NT2/D1 (cell line): ENCODE results near the gene ZDHHC18.
A peak's percentile ranks its signal among the peaks of the same experiment; 100 is the strongest.
"Not testable (repeated sequence)": the region's sequence is repeated elsewhere in the genome, so short reads cannot be mapped to it uniquely, and the experiment has no call there.

ENCODE experiments used
- DNase-seq: peaks from one replicate; pipeline ENCODE4 v3.0.0-alpha.2; 2011; ENCODE audit warnings: low read depth, low spot score
- H3K27me3 ChIP-seq: 2 replicates; pipeline ENCODE4 v1.6.0; 2011; ENCODE audit warnings: mild to moderate bottlenecking; ENCODE audit not compliant: insufficient read length, insufficient read depth
- H3K36me3 ChIP-seq: 2 replicates; pipeline ENCODE4 v1.6.1; 2011; ENCODE audit warnings: mild to moderate bottlenecking, low read length, mixed read lengths; ENCODE audit not compliant: insufficient read depth, insufficient read length
- H3K4me1 ChIP-seq: 2 replicates; pipeline ENCODE4 v1.5.1; 2011; ENCODE audit not compliant: insufficient read depth, insufficient read length
- H3K4me3 ChIP-seq: 2 replicates; pipeline ENCODE4 v1.5.1; 2011; ENCODE audit warnings: low read depth; ENCODE audit not compliant: insufficient read length
- H3K9ac ChIP-seq: 2 replicates; pipeline ENCODE4 v1.6.0; 2011; ENCODE audit warnings: low read depth; ENCODE audit not compliant: insufficient read length
- H3K9me3 ChIP-seq: 2 replicates; pipeline ENCODE4 v1.5.1; 2011; ENCODE audit warnings: mild to moderate bottlenecking, low read length; ENCODE audit not compliant: insufficient read depth
- SUZ12 ChIP-seq: IDR thresholded peaks from 2 replicates; pipeline ENCODE4 v1.6.1; 2011; ENCODE audit not compliant: insufficient read length, insufficient read depth; ENCODE audit errors: extremely low read depth
- YY1 ChIP-seq: IDR thresholded peaks from 2 replicates; pipeline ENCODE4 v1.6.1; 2011; ENCODE audit not compliant: insufficient read length, insufficient read depth
- ZNF274 ChIP-seq: IDR thresholded peaks from 2 replicates; pipeline ENCODE4 v1.6.1; 2011; ENCODE audit warnings: mild to moderate bottlenecking, low read depth, low read length

The ZDHHC18 gene

DNA sequence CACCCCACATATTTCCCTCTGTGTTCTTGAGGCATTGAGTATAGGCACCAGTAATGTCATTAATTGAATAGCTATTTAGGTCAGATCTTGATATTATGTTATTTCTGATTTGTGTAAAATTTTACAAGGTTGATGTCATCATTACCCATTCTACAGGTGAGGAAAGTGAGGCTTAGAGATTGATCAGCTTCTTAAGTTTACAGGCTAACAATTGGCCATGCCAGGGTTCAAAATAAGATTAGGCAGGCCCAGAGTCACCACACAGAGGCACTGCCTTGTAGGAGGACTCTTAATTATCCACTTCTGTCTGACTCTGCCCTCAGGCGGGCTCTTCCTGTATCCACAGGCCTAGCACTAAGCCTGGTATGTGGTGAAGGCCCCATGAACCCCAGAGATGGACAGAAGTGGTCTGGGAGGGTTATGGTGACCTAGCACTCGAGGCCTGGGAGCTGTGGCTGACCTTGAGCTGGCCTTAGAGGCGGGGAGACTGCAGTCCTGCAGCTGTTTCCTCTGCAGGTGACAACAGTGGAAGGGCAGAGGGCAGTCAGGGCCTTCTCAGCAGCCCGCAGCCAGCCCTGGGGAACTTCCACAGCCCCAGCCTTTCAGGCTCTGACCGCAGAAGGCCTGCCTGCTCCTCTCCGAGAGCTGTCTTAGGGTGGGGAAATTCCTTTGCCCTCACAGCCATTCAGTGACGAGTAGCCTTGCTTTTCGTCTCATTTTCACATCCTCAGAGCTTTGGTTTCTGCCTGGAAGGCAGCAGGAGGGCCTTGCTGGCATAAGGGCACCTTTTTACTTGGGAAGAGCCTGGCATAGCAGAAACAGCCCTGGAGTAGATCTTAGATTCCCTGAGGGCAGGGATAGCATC, 12.2 kb downstream of the ZDHHC18 start:
- TF ChIP-seq SUZ12 (no peak), YY1 (no peak), ZNF274 (no peak)
- Histone ChIP-seq H3K27me3 (no peaks in the 10 kb centered on the region), H3K4me3 (no peak overlapping the region), H3K36me3 (peaks cover 71% of the 10 kb centered on the region), H3K9ac (peak overlapping the region; percentile 22), H3K4me1 (peaks cover 8% of the 10 kb centered on the region), H3K9me3 (no peaks in the 10 kb centered on the region)
- no peak for DNase-seq

DNA sequence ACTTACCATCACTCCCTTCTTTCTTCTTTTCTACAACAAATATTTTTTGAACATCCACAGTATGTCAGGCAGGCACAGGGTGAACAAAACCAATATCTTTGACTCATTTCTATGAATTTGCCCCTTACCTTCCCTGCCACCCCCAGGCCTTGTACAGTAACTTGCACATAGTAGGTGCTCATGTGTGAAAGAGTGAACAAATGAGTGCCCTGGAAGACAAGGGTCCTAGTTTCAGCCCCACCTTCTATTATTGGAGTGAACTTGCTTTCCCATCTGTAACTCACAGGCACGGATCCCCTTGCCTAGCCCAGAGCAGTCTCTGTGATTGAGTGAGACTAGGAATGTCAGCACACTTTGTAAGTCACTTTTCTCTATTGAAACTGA, 12.8 kb downstream of the ZDHHC18 start:
- Histone ChIP-seq H3K4me3 (no peak overlapping the region), H3K9ac (peak overlapping the region; percentile 22), H3K4me1 (peaks cover 8% of the 10 kb centered on the region), H3K36me3 (peaks cover 67% of the 10 kb centered on the region), H3K27me3 (no peaks in the 10 kb centered on the region), H3K9me3 (no peaks in the 10 kb centered on the region)
- DNase-seq = no peak
- TF ChIP-seq ZNF274 (no peak), YY1 (no peak), SUZ12 (no peak)

DNA sequence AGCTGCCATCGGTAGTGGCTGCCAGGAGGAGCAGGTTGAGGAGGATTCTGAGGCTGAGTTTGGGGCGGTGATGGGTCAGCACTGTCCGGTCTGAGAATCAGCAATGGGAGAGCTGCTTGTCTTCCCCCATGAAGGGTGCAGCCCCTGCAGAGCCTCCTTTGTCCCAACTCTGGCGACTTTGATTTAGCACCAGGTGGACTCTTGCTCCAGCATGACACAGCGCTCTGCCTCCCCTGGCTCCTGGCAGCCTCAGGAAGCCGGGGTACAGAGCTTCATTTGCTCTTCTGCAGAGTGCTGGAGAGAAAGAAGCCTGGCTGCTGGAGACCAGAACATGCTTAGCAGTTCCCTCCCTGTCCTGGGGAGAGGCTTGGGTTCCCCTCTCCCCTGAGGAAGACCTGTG, 13.3 kb downstream of the ZDHHC18 start:
- Histone ChIP-seq H3K9ac (peak overlapping the region; percentile 12), H3K36me3 (peaks cover 62% of the 10 kb centered on the region), H3K4me1 (peaks cover 8% of the 10 kb centered on the region)

DNA sequence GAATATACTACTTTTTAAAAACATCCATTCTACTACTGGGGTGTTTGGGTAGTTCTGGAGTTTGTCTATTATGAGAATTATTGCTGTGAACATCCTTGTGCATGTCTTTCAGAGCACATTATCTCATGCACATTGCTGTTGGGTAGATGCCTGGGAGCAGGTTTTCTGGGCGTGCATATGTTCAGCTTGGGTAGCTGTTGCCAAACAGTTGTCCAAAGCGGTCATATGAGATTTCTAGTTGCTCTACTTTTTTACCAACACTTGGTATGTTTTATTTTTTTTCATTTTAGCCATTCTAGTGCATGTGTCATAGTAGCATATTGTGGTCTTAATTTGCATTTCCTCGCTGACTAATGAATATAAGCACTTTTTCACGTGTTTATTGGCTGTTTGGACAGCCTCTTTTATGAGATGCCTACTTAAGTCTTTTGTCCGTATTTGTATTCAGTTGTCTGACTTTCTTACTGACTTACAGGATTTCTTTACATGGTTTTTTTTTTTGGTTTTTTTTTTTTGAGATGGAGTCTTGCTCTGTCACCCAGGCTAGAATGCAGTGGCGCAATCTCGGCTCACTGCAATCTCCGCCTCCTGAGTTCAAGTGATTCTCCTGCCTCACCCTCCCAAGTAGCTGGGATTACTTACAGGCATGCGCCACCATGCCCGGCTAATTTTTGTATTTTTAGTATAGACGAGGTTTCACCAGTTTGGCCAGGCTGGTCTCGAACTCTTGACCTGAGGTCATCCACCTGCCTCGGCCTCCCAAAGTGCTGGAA, 18.1 kb downstream of the ZDHHC18 start:
- Histone ChIP-seq H3K36me3 (peaks cover 72% of the 10 kb centered on the region), H3K9me3 (no peaks in the 10 kb centered on the region), H3K4me1 (no peaks in the 10 kb centered on the region), H3K27me3 (no peaks in the 10 kb centered on the region), H3K4me3 (no peak overlapping the region), H3K9ac (no peak overlapping the region)
- TF ChIP-seq ZNF274 (no peak), YY1 (no peak), SUZ12 (no peak)
- DNase-seq = no peak

More for the DNA sequence above, 13.3 kb downstream of the ZDHHC18 start:
- Histone ChIP-seq H3K9me3 (no peaks in the 10 kb centered on the region), H3K4me3 (no peak overlapping the region), H3K27me3 (no peaks in the 10 kb centered on the region)
- TF ChIP-seq ZNF274 (no peak), YY1 (no peak), SUZ12 (no peak)
- no peak for DNase-seq

DNA sequence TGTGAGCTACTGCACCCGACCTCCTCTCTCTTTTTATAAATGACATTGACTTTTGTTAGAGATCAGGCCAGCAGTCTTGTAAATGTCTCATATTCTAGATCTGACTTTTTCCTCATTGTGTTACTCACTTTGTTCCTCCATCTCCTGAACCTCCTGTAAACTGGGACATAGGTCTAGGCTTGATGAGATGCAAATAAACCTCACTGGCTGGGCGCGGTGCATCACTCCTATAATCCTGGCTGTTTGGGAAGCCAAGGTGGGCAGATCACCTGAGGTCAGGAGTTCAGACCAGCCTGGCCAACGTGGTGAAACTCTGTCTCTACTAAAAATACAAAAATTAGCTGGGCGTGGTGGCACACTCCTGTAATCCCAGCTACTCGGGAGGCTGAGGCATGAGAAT, 21.3 kb downstream of the ZDHHC18 start:
- H3K36me3 ChIP-seq = peaks cover 76% of the 10 kb centered on the region
- not testable (repeated sequence) for DNase-seq, H3K4me1 ChIP-seq, H3K9me3 ChIP-seq, H3K27me3 ChIP-seq, H3K9ac ChIP-seq, H3K4me3 ChIP-seq

DNA sequence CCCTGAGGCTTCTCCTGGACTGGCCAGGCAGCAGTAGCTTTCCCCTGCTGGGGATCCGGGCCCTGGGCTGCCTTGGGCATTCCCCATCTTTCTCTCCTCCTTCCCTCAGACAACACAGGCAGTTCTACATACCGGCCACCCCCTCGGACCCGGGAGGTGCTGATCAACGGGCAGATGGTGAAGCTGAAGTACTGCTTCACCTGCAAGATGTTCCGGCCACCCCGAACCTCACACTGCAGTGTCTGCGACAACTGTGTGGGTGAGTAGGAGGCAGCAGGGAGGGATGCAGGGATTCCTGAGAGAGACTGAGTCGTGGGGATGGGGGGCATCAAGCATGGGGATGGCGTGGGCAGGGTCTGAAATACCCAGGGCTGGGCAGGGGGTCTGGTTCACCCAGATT, 22.0 kb downstream of the ZDHHC18 start:
- no peak overlapping the region for H3K4me3 ChIP-seq
- peaks cover 77% of the 10 kb centered on the region for H3K36me3 ChIP-seq
- H3K4me1 ChIP-seq = peaks cover 3% of the 10 kb centered on the region
- H3K27me3 ChIP-seq = no peaks in the 10 kb centered on the region
- TF ChIP-seq SUZ12 (no peak), ZNF274 (no peak), YY1 (no peak)
- no peak overlapping the region for H3K9ac ChIP-seq
- no peak for DNase-seq
- H3K9me3 ChIP-seq = no peaks in the 10 kb centered on the region
